Measurements from ENCODE around the gene MAML2.

Gene MAML2

GRCh38 chr11:96339706-96340554 is 3.1 kb downstream of the MAML2 start:
- DNase-seq (ENCODE audit: low read depth in 2 of 3, low spot score in 2 of 3) = no peak

- DNase-seq (ENCODE audit: low read depth in 2 of 3, low spot score in 2 of 3) = peak in 1 of 3 experiments; percentile 25
Measured at GRCh38 chr11:96338910-96339705, 3.9 kb downstream of the MAML2 start.

GRCh38 chr11:96337541-96338431 is 5.2 kb downstream of the MAML2 start:
- no peak for DNase-seq (ENCODE audit: low read depth in 2 of 3, low spot score in 2 of 3)

GRCh38 chr11:96335388-96335787 is 7.6 kb downstream of the MAML2 start:
- no peak for DNase-seq (ENCODE audit: low read depth in 2 of 3, low spot score in 2 of 3)

- no peak for DNase-seq (ENCODE audit: low read depth in 2 of 3, low spot score in 2 of 3)
Measured at GRCh38 chr11:96334219-96334618, 8.8 kb downstream of the MAML2 start.

GRCh38 chr11:96333191-96333719 is 9.7 kb downstream of the MAML2 start:
- no peak for DNase-seq (ENCODE audit: low read depth in 2 of 3, low spot score in 2 of 3)

- DNase-seq (ENCODE audit: low read depth in 2 of 3, low spot score in 2 of 3) = no peak
Measured at GRCh38 chr11:96332126-96332771, 10.7 kb downstream of the MAML2 start.

- DNase-seq (ENCODE audit: low read depth in 2 of 3, low spot score in 2 of 3) = no peak
Measured at GRCh38 chr11:96331699-96332116, 11.3 kb downstream of the MAML2 start.

- no peak for DNase-seq (ENCODE audit: low read depth in 2 of 3, low spot score in 2 of 3)
Measured at GRCh38 chr11:96330511-96330859, 12.5 kb downstream of the MAML2 start.

- no peak for DNase-seq (ENCODE audit: low read depth in 2 of 3, low spot score in 2 of 3)
Measured at GRCh38 chr11:96329855-96330510, 13.0 kb downstream of the MAML2 start.

- no peak for DNase-seq (ENCODE audit: low read depth in 2 of 3, low spot score in 2 of 3)
Measured at GRCh38 chr11:96329419-96329818, 13.6 kb downstream of the MAML2 start.

- no peak for DNase-seq (ENCODE audit: low read depth in 2 of 3, low spot score in 2 of 3)
Measured at GRCh38 chr11:96328395-96329010, 14.5 kb downstream of the MAML2 start.

- no peak for DNase-seq (ENCODE audit: low read depth in 2 of 3, low spot score in 2 of 3)
Measured at GRCh38 chr11:96326959-96327358, 16.0 kb downstream of the MAML2 start.

- no peak for DNase-seq (ENCODE audit: low read depth in 2 of 3, low spot score in 2 of 3)
Measured at GRCh38 chr11:96324912-96325311, 18.1 kb downstream of the MAML2 start.

- no peak for DNase-seq (ENCODE audit: low read depth in 2 of 3, low spot score in 2 of 3)
Measured at GRCh38 chr11:96323642-96323985, 19.4 kb downstream of the MAML2 start.

- DNase-seq (ENCODE audit: low read depth in 2 of 3, low spot score in 2 of 3) = no peak
Measured at GRCh38 chr11:96322775-96323641, 20.0 kb downstream of the MAML2 start.

GRCh38 chr11:96321091-96321490 is 21.9 kb downstream of the MAML2 start:
- no peak for DNase-seq (ENCODE audit: low read depth in 2 of 3, low spot score in 2 of 3)

GRCh38 chr11:96319898-96320656 is 22.9 kb downstream of the MAML2 start:
- no peak for DNase-seq (ENCODE audit: low read depth in 2 of 3, low spot score in 2 of 3)

Measured in activated CD8-positive, alpha-beta memory T cell treated with anti-CD3 and anti-CD28 coated beads for 48 hours (primary cell).